Parathyroid adenoma (tissue), 2 donors: ENCODE data around the gene APBB2.

ENCODE experiments used
- H2AFZ ChIP-seq: fragments of 300-600 bp; sonication (generic); one replicate; pipeline ENCODE4 v1.7.0; 2017; ENCODE audit warnings: antibody characterized with exemption, mild to moderate bottlenecking
- H3K27ac ChIP-seq: fragments of 300-600 bp; sonication (generic); one replicate; pipeline ENCODE4 v1.7.0; 2017
- H3K27me3 ChIP-seq: fragments of 300-600 bp; sonication (generic); one replicate; pipeline ENCODE4 v1.7.0; 2017; ENCODE audit warnings: low read length; ENCODE audit not compliant: control insufficient read depth, insufficient read depth
- H3K36me3 ChIP-seq: fragments of 300-600 bp; sonication (generic); one replicate; pipeline ENCODE4 v1.7.0; 2017; ENCODE audit warnings: low read length; ENCODE audit not compliant: control insufficient read depth, insufficient read depth
- H3K4me1 ChIP-seq: fragments of 300-600 bp; sonication (generic); one replicate; pipeline ENCODE4 v1.7.0; 2017; ENCODE audit warnings: control low read depth
- H3K4me2 ChIP-seq: fragments of 300-600 bp; sonication (generic); one replicate; pipeline ENCODE4 v1.7.0; 2017; ENCODE audit warnings: low read length
- H3K4me3 ChIP-seq: fragments of 300-600 bp; sonication (generic); one replicate; pipeline ENCODE4 v1.7.0; 2017; ENCODE audit warnings: low read depth, low read length
- H3K79me2 ChIP-seq: fragments of 300-600 bp; sonication (generic); one replicate; pipeline ENCODE4 v1.7.0; 2017; ENCODE audit warnings: control low read depth
- H3K9ac ChIP-seq: fragments of 300-600 bp; sonication (generic); one replicate; pipeline ENCODE4 v1.7.0; 2017; ENCODE audit warnings: mild to moderate bottlenecking
- H3K9me3 ChIP-seq: fragments of 300-600 bp; sonication (generic); one replicate; pipeline ENCODE4 v1.7.0; 2017; ENCODE audit warnings: low read length; ENCODE audit not compliant: control insufficient read depth
- CTCF ChIP-seq: fragments of 300-600 bp; sonication (generic); IDR thresholded peaks from one replicate; pipeline ENCODE4 v1.7.0; 2017; ENCODE audit warnings: antibody characterized with exemption, mild to moderate bottlenecking
- donor health status: primary hyperparathyroidism.

APBB2 gene

GRCh38 chr4:41024556-41025491, 189.5 kb downstream of the APBB2 start:
- no peak overlapping the region for H3K9ac ChIP-seq
- TF ChIP-seq CTCF = no peak
- no peak overlapping the region for H3K4me3 ChIP-seq
- no peaks in the 10 kb centered on the region for H3K4me1 ChIP-seq
- no peak overlapping the region for H2AFZ ChIP-seq
- no peak overlapping the region for H3K27ac ChIP-seq
- no peaks in the 10 kb centered on the region for H3K36me3 ChIP-seq
- H3K4me2 ChIP-seq = no peak overlapping the region
- no peaks in the 10 kb centered on the region for H3K27me3 ChIP-seq
- no peaks in the 10 kb centered on the region for H3K79me2 ChIP-seq
- H3K9me3 ChIP-seq = no peaks in the 10 kb centered on the region

GRCh38 chr4:41022116-41022515, 192.2 kb downstream of the APBB2 start:
- TF ChIP-seq CTCF = no peak
- no peaks in the 10 kb centered on the region for H3K27me3 ChIP-seq
- no peak overlapping the region for H3K4me2 ChIP-seq
- H3K36me3 ChIP-seq = no peaks in the 10 kb centered on the region
- H2AFZ ChIP-seq = no peak overlapping the region
- H3K4me3 ChIP-seq = no peak overlapping the region
- H3K27ac ChIP-seq = no peak overlapping the region
- H3K4me1 ChIP-seq = no peaks in the 10 kb centered on the region
- H3K9me3 ChIP-seq = no peaks in the 10 kb centered on the region
- no peak overlapping the region for H3K9ac ChIP-seq
- no peaks in the 10 kb centered on the region for H3K79me2 ChIP-seq

GRCh38 chr4:41015016-41015675, 199.2 kb downstream of the APBB2 start:
- Histone ChIP-seq H3K9me3 (no peaks in the 10 kb centered on the region), H3K36me3 (no peaks in the 10 kb centered on the region), H3K79me2 (no peaks in the 10 kb centered on the region), H2AFZ (no peak overlapping the region), H3K9ac (no peak overlapping the region), H3K4me1 (no peaks in the 10 kb centered on the region), H3K27ac (no peak overlapping the region), H3K4me2 (no peak overlapping the region), H3K27me3 (no peaks in the 10 kb centered on the region), H3K4me3 (no peak overlapping the region)
- no peak for TF ChIP-seq CTCF

GRCh38 chr4:41014158-41014557, 200.2 kb downstream of the APBB2 start:
- no peak for TF ChIP-seq CTCF
- H3K27ac ChIP-seq = no peak overlapping the region
- H2AFZ ChIP-seq = no peak overlapping the region
- H3K36me3 ChIP-seq = no peaks in the 10 kb centered on the region
- no peak overlapping the region for H3K4me3 ChIP-seq
- H3K9me3 ChIP-seq = no peaks in the 10 kb centered on the region
- H3K4me1 ChIP-seq = no peaks in the 10 kb centered on the region
- no peaks in the 10 kb centered on the region for H3K79me2 ChIP-seq
- H3K27me3 ChIP-seq = no peaks in the 10 kb centered on the region
- H3K4me2 ChIP-seq = no peak overlapping the region
- H3K9ac ChIP-seq = no peak overlapping the region
